ENCODE measurements around the gene COL11A2. TPM values are rescaled to one million over a fixed set of nuclear protein-coding genes. Genes with fewer than 3 reads are reported as not detected.
A peak's percentile ranks its signal among the peaks of the same experiment; 100 is the strongest.

COL11A2 gene
- total and polyA plus RNA-seq, 2 experiments from 2014 or later: 1.6 to 2.7 TPM

GRCh38 chr6:33213989-33214335 is 21.7 kb upstream of the COL11A2 start:
- ATAC-seq (peak; percentile 2), DNase-seq (ENCODE audit: low spot score) (no peak)
- TF ChIP-seq POLR2AphosphoS5 (IDR thresholded peaks at IDR 0.05; ENCODE audit: low read depth): no peak
- TF ChIP-seq JUNB (IDR thresholded peaks at IDR 0.05; ENCODE audit: unreplicated experiment): no peak
- no peak for TF ChIP-seq ETS1 (IDR thresholded peaks at IDR 0.05)
- TF ChIP-seq NANOG (IDR thresholded peaks at IDR 0.05; ENCODE audit: borderline replicate concordance): no peak
- no peak for TF ChIP-seq ZNF114 (CRISPR knock-in tag; IDR thresholded peaks at IDR 0.05)
- TF ChIP-seq EZH2 (IDR thresholded peaks at IDR 0.05; ENCODE audit: low read depth, unreplicated experiment): no peak
- no peak for TF ChIP-seq STAT1 (IDR thresholded peaks at IDR 0.05; ENCODE audit: unreplicated experiment)
- TF ChIP-seq, protein P1, sequence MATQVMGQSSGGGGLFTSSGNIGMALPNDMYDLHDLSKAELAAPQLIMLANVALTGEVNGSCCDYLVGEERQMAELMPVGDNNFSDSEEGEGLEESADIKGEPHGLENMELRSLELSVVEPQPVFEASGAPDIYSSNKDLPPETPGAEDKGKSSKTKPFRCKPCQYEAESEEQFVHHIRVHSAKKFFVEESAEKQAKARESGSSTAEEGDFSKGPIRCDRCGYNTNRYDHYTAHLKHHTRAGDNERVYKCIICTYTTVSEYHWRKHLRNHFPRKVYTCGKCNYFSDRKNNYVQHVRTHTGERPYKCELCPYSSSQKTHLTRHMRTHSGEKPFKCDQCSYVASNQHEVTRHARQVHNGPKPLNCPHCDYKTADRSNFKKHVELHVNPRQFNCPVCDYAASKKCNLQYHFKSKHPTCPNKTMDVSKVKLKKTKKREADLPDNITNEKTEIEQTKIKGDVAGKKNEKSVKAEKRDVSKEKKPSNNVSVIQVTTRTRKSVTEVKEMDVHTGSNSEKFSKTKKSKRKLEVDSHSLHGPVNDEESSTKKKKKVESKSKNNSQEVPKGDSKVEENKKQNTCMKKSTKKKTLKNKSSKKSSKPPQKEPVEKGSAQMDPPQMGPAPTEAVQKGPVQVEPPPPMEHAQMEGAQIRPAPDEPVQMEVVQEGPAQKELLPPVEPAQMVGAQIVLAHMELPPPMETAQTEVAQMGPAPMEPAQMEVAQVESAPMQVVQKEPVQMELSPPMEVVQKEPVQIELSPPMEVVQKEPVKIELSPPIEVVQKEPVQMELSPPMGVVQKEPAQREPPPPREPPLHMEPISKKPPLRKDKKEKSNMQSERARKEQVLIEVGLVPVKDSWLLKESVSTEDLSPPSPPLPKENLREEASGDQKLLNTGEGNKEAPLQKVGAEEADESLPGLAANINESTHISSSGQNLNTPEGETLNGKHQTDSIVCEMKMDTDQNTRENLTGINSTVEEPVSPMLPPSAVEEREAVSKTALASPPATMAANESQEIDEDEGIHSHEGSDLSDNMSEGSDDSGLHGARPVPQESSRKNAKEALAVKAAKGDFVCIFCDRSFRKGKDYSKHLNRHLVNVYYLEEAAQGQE (IDR thresholded peaks at IDR 0.05; ENCODE audit: unreplicated experiment): no peak
- no peak for TF ChIP-seq CTCF (conservative IDR thresholded peaks at IDR 0.05; ENCODE audit: low read depth in 2 of 2)
- no peak for TF ChIP-seq ZNF462 (CRISPR knock-in tag; IDR thresholded peaks at IDR 0.05)
- peak overlapping the region; percentile 97; the same call in 1 of the 2 replicates for H2AFZ ChIP-seq
- H4K20me1 ChIP-seq (replicated peaks; ENCODE audit: insufficient read depth): peaks cover 15% of the 10 kb centered on the region
- H3F3A ChIP-seq (replicated peaks; ENCODE audit: low read depth): peaks cover 7% of the 10 kb centered on the region; the same call in 1 of the 2 replicates
- no peak overlapping the region for H3K27ac ChIP-seq (ENCODE audit: low read depth)
- peaks cover 42% of the 10 kb centered on the region for H3K4me1 ChIP-seq (ENCODE audit: insufficient read depth)
- H3K4me3 ChIP-seq: peak overlapping the region; percentile 90
- Mint-ChIP-seq H3K27me3 (ENCODE audit: insufficient read depth, low read depth, poor library complexity) (peaks cover 80% of the 10 kb centered on the region), H3K4me3 (peak overlapping the region; percentile 92), H3K27ac (no peak overlapping the region), H3K4me1 (peaks cover 39% of the 10 kb centered on the region), H3K36me3 (ENCODE audit: low read depth) (peaks cover 17% of the 10 kb centered on the region), H3K9me3 (peaks cover 3% of the 10 kb centered on the region; the same call in 1 of the 3 replicates)
- peaks cover 4% of the 10 kb centered on the region; the same call in 1 of the 2 replicates for H3K79me2 ChIP-seq (replicated peaks; ENCODE audit: insufficient read depth)
- H3K9me2 ChIP-seq (ENCODE audit: insufficient read depth): no peaks in the 10 kb centered on the region
- peaks cover 98% of the 10 kb centered on the region for H3K27me3 ChIP-seq (ENCODE audit: insufficient read depth)
- H3K36me3 ChIP-seq (ENCODE audit: insufficient read depth): no peaks in the 10 kb centered on the region
- H3K4me2 ChIP-seq: peak overlapping the region; percentile 99

Measured in GM23338 (cell line).